ENCODE measurements around the gene GP9.
A peak's percentile ranks its signal among the peaks of the same experiment; 100 is the strongest.

Gene GP9

GRCh38 chr3:129030611-129031010, 30.0 kb upstream of the GP9 start:
- DNase-seq = no peak

GRCh38 chr3:129031476-129032215, 28.9 kb upstream of the GP9 start:
- no peak for DNase-seq

- DNase-seq = no peak
These were observed 27.9 kb upstream of the GP9 start for GRCh38 chr3:129032716-129033115.

GRCh38 chr3:129033151-129033550, 27.4 kb upstream of the GP9 start:
- no peak for DNase-seq

GRCh38 chr3:129033633-129034321, 26.8 kb upstream of the GP9 start:
- DNase-seq = no peak

GRCh38 chr3:129034642-129035041, 25.9 kb upstream of the GP9 start:
- DNase-seq = no peak

GRCh38 chr3:129035360-129036221, 25.0 kb upstream of the GP9 start:
- peak; percentile 16 for DNase-seq

- no peak for DNase-seq
These were observed 24.1 kb upstream of the GP9 start for GRCh38 chr3:129036222-129037092.

- no peak for DNase-seq
These were observed 23.5 kb upstream of the GP9 start for GRCh38 chr3:129037093-129037419.

GRCh38 chr3:129038121-129038855, 22.3 kb upstream of the GP9 start:
- no peak for DNase-seq

GRCh38 chr3:129039271-129040038, 21.1 kb upstream of the GP9 start:
- DNase-seq = no peak

- DNase-seq = no peak
These were observed 20.6 kb upstream of the GP9 start for GRCh38 chr3:129040039-129040336.

GRCh38 chr3:129040579-129041300, 19.8 kb upstream of the GP9 start:
- DNase-seq = no peak

- DNase-seq = no peak
These were observed 14.9 kb upstream of the GP9 start for GRCh38 chr3:129045675-129046036.

GRCh38 chr3:129046037-129046731, 14.4 kb upstream of the GP9 start:
- DNase-seq = no peak

- DNase-seq = no peak
These were observed 13.6 kb upstream of the GP9 start for GRCh38 chr3:129046732-129047552.

GRCh38 chr3:129047553-129047839, 13.1 kb upstream of the GP9 start:
- DNase-seq = no peak

GRCh38 chr3:129050556-129051295, 9.9 kb upstream of the GP9 start:
- no peak for DNase-seq

GRCh38 chr3:129051871-129052340, 8.7 kb upstream of the GP9 start:
- no peak for DNase-seq

Data from GDM1 (cell line).